Measurements from ENCODE around the gene DBNDD1. TPM values are rescaled to one million over a fixed set of nuclear protein-coding genes. Genes with fewer than 3 reads are reported as not detected.
"Not testable (repeated sequence)": the region's sequence is repeated elsewhere in the genome, so short reads cannot be mapped to it uniquely, and the experiment has no call there.

Gene DBNDD1
- polyA plus RNA-seq, 3 donors: 15.2 to 15.4 (median 15.2) TPM

- DNase-seq: no peak
Measured at GRCh38 chr16:90015586-90016338, 3.5 kb downstream of the DBNDD1 start.

- no peak for DNase-seq
Measured at GRCh38 chr16:90012991-90013745, 6.1 kb downstream of the DBNDD1 start.

- DNase-seq: no peak
Measured at GRCh38 chr16:90011908-90012501, 7.3 kb downstream of the DBNDD1 start.

- DNase-seq: no peak
Measured at GRCh38 chr16:90011508-90011819, 7.8 kb downstream of the DBNDD1 start.

GRCh38 chr16:90010676-90011507 is 8.4 kb downstream of the DBNDD1 start:
- DNase-seq: no peak

- DNase-seq: no peak
Measured at GRCh38 chr16:90009172-90009899, 9.9 kb downstream of the DBNDD1 start.

- DNase-seq: no peak
Measured at GRCh38 chr16:90008708-90009145, 10.5 kb downstream of the DBNDD1 start.

GRCh38 chr16:90007635-90008234 is 11.5 kb downstream of the DBNDD1 start:
- not testable (repeated sequence) for DNase-seq

GRCh38 chr16:90007015-90007414 is 12.2 kb downstream of the DBNDD1 start:
- no peak for DNase-seq

- DNase-seq: no peak
Measured at GRCh38 chr16:90005956-90006663, 13.1 kb downstream of the DBNDD1 start.

- no peak for DNase-seq
Measured at GRCh38 chr16:90004577-90004976, 14.7 kb downstream of the DBNDD1 start.

GRCh38 chr16:90002759-90003158 is 16.5 kb downstream of the DBNDD1 start:
- DNase-seq: no peak

GRCh38 chr16:90001761-90002503 is 17.3 kb downstream of the DBNDD1 start:
- no peak for DNase-seq

GRCh38 chr16:90000733-90001427 is 18.4 kb downstream of the DBNDD1 start:
- no peak for DNase-seq

- DNase-seq: no peak
Measured at GRCh38 chr16:89999831-90000574, 19.3 kb downstream of the DBNDD1 start.

- no peak for DNase-seq
Measured at GRCh38 chr16:89996178-89996489, 23.1 kb downstream of the DBNDD1 start.

- DNase-seq: not testable (repeated sequence)
Measured at GRCh38 chr16:89995475-89996177, 23.6 kb downstream of the DBNDD1 start.

All from renal pelvis (tissue), 4 donors.